A549 (cell line): ENCODE measurements around the gene SREBF1. TPM values are rescaled to one million over a fixed set of nuclear protein-coding genes. Genes with fewer than 3 reads are reported as not detected.

ENCODE experiments used
- ATAC-seq, 2 experiments: fragments of 200-7000 bp in 1 of 2; fragments of >200 bp in 1 of 2; cut with Nextera tagmentation in 1 of 2; cut with Tn5 transposase in 1 of 2; 3 replicates each; pipeline versions ENCODE4 v1.8.0 to v1.9.1; 2018 to 2020; ENCODE audit warnings: mild to moderate bottlenecking in 1 of 2, moderate library complexity in 1 of 2
- CTCF ChIA-PET: fragments of 300-600 bp; sonication (Branson Sonifier 250); formaldehyde crosslinking; extraction: SDS; loops from one replicate; lab custom pipeline; 2021; ENCODE audit warnings: antibody characterized with exemption, inconsistent platforms; lab: Yijun Ruan, JAX
- POLR2A ChIA-PET: fragments of 350-600 bp; formaldehyde crosslinking; extraction: SDS; loops from one replicate; lab custom pipeline; 2021; ENCODE audit warnings: antibody characterized with exemption, inconsistent platforms; lab: Yijun Ruan, JAX
- DNase-seq, 2 experiments: peaks; one replicate each; pipeline versions ENCODE4 v3.0.0 to v3.0.0-alpha.2; 2011 to 2016; ENCODE audit warnings: low read depth in 1 of 2, low spot score in 1 of 2
- FAIRE-seq: peaks from 2 replicates; lab custom pipeline; 2011; peaks lifted over from hg19 to GRCh38; lab: Jason Lieb, UNC
- H3K27ac ChIP-seq, 2 experiments: fragments of >200 bp; sonication (Bioruptor Twin); formaldehyde crosslinking; 3 replicates each; pipeline ENCODE4 v1.5.1; 2016 to 2017
- H3K4me1 ChIP-seq: fragments of >200 bp; sonication (Bioruptor Twin); formaldehyde crosslinking; 3 replicates; pipeline ENCODE4 v1.6.1; 2016
- H3K4me2 ChIP-seq: fragments of >200 bp; sonication (Bioruptor Twin); formaldehyde crosslinking; 3 replicates; pipeline ENCODE4 v1.6.1; 2016
- H3K4me3 ChIP-seq: fragments of >200 bp; sonication (Bioruptor Twin); formaldehyde crosslinking; 3 replicates; pipeline ENCODE4 v1.5.1; 2016
- H3K9me3 ChIP-seq: fragments of >200 bp; sonication (Bioruptor Twin); formaldehyde crosslinking; 3 replicates; pipeline ENCODE4 v1.6.1; 2016
- ATOH8 ChIP-seq: fragments of 250-450 bp; sonication (Bioruptor Pico); IDR thresholded peaks from 2 replicates; pipeline ENCODE4 v1.5.0; 2020; ENCODE audit warnings: low read depth, mild to moderate bottlenecking, moderate library complexity
- BHLHE40 ChIP-seq: IDR thresholded peaks from 2 replicates; pipeline ENCODE4 v1.6.1; 2012; ENCODE audit warnings: low read depth, low read length, inconsistent platforms
- CHD2 ChIP-seq: fragments of 150-350 bp; IDR thresholded peaks from 2 replicates; pipeline ENCODE4 v1.6.1; 2014; ENCODE audit warnings: low read length; ENCODE audit not compliant: partially characterized antibody
- EP300 ChIP-seq, 2 experiments: fragments of >200 bp; sonication (Bioruptor Twin); formaldehyde crosslinking; IDR thresholded peaks; 2 replicates in 1 of 2; 3 replicates in 1 of 2; pipeline ENCODE4 v1.6.1; 2016 to 2017
- FOSB ChIP-seq: fragments of 250-450 bp; sonication (Bioruptor Pico); IDR thresholded peaks from 2 replicates; pipeline ENCODE4 v1.5.0; 2020; ENCODE audit warnings: mild to moderate bottlenecking, moderate library complexity
- FOSL2 ChIP-seq, 2 experiments: fragments of 450-650 bp in 1 of 2; fragments of >200 bp in 1 of 2; sonication (Bioruptor Twin) in 1 of 2; formaldehyde crosslinking; IDR thresholded peaks; 2 replicates each; pipeline versions ENCODE4 v1.5.0 to v1.6.1; 2016 to 2020; ENCODE audit warnings: mild to moderate bottlenecking in 1 of 2, moderate library complexity in 1 of 2
- HEYL ChIP-seq: fragments of 250-450 bp; sonication (Bioruptor Pico); IDR thresholded peaks from 2 replicates; pipeline ENCODE4 v1.8.0; 2021; ENCODE audit warnings: mild to moderate bottlenecking, moderate library complexity
- HOXA7 ChIP-seq: fragments of 250-450 bp; sonication (Bioruptor Pico); IDR thresholded peaks from 2 replicates; pipeline ENCODE4 v1.5.0; 2020; ENCODE audit warnings: mild to moderate bottlenecking, moderate library complexity
- HOXB13 ChIP-seq: fragments of 250-450 bp; sonication (Bioruptor Pico); IDR thresholded peaks from 2 replicates; pipeline ENCODE4 v1.5.0; 2020; ENCODE audit warnings: low read depth, mild to moderate bottlenecking, moderate library complexity
- HOXB5 ChIP-seq: fragments of 250-450 bp; sonication (Bioruptor Pico); IDR thresholded peaks from 2 replicates; pipeline ENCODE4 v1.5.0; 2020; ENCODE audit warnings: mild to moderate bottlenecking, moderate library complexity
- JUN ChIP-seq, 2 experiments: fragments of >200 bp; sonication (Bioruptor Twin); formaldehyde crosslinking; IDR thresholded peaks; 2 replicates in 1 of 2; 3 replicates in 1 of 2; pipeline ENCODE4 v1.6.1; 2016 to 2017
- KDM1A ChIP-seq: fragments of 200-600 bp; sonication (generic); IDR thresholded peaks from 2 replicates; pipeline ENCODE4 v1.6.1; 2016; ENCODE audit warnings: low read depth, mild to moderate bottlenecking
- MAFK ChIP-seq: fragments of 450-650 bp; IDR thresholded peaks from 2 replicates; pipeline ENCODE4 v1.6.1; 2014; ENCODE audit not compliant: partially characterized antibody
- MYC ChIP-seq: IDR thresholded peaks from 2 replicates; pipeline ENCODE4 v1.6.1; 2012; ENCODE audit warnings: mild to moderate bottlenecking, inconsistent platforms, low read length, improper control_type of control experiment, borderline replicate concordance
- NPAS2 ChIP-seq: fragments of 250-450 bp; sonication (Bioruptor Pico); IDR thresholded peaks from 2 replicates; pipeline ENCODE4 v1.8.0; 2022; ENCODE audit warnings: mild to moderate bottlenecking, moderate library complexity, borderline replicate concordance
- POLR2A ChIP-seq: IDR thresholded peaks from 2 replicates; pipeline ENCODE4 v1.6.1; 2012; ENCODE audit warnings: mild to moderate bottlenecking, low read length
- TFCP2L1 ChIP-seq: fragments of 250-450 bp; sonication (Bioruptor Pico); IDR thresholded peaks from 2 replicates; pipeline ENCODE4 v1.5.0; 2021; ENCODE audit warnings: mild to moderate bottlenecking
- ZFP36 ChIP-seq: fragments of 450-650 bp; IDR thresholded peaks from 2 replicates; pipeline ENCODE4 v1.6.1; 2014; ENCODE audit warnings: borderline replicate concordance; ENCODE audit not compliant: partially characterized antibody
- ZNF302 ChIP-seq: fragments of 250-450 bp; sonication (Bioruptor Pico); IDR thresholded peaks from 2 replicates; pipeline ENCODE4 v1.9.0; 2021; ENCODE audit warnings: inconsistent platforms, mild to moderate bottlenecking, moderate library complexity
- WGBS: methylation state at CpG from one replicate; pipeline ENCODE4 v1.1.6; 2017; ENCODE audit errors: missing lambda C conversion rate; 5-methylcytosine and 5-hydroxymethylcytosine counted together
- polyA plus RNA-seq, 4 experiments: library from polyadenylated mRNA; depleted of rRNA in 3 of 4; stranded (reverse); fragments of >200 nt; fragmentation: RNase III in 1 of 4; extraction: RNeasy Plus Mini Kit Qiagen cat#74134 plus additional on column Dnase treatment in 1 of 4; gene quantifications; 2 replicates in 3 of 4; 3 replicates in 1 of 4; pipeline ENCODE4 v1.2.3, GENCODE V29; 2011 to 2017
- TF ChIP-seq, protein P1 (sequence below): fragments of 450-650 bp; IDR thresholded peaks from 2 replicates; pipeline ENCODE4 v1.6.1; 2014; ENCODE audit warnings: antibody characterized with exemption
- TF ChIP-seq, protein P2 (sequence below): fragments of >200 bp; sonication (Bioruptor Twin); formaldehyde crosslinking; IDR thresholded peaks from 3 replicates; pipeline ENCODE4 v1.6.1; 2016
- TF ChIP-seq, protein P3 (sequence below): fragments of 200-600 bp; sonication (generic); IDR thresholded peaks from 2 replicates; pipeline ENCODE4 v1.6.1; 2016; ENCODE audit warnings: antibody characterized with exemption, mild to moderate bottlenecking, moderate library complexity
- TF ChIP-seq, protein P4 (sequence below): IDR thresholded peaks from 2 replicates; pipeline ENCODE4 v1.6.1; 2012
- TF ChIP-seq, protein P5 (sequence below): IDR thresholded peaks from 2 replicates; pipeline ENCODE4 v1.6.1; 2012; ENCODE audit warnings: low read depth, borderline replicate concordance
- TF ChIP-seq, protein P6 (sequence below): fragments of >200 bp; sonication (Bioruptor Twin); formaldehyde crosslinking; IDR thresholded peaks from 2 replicates; pipeline ENCODE4 v1.6.1; 2016

The SREBF1 gene
- polyA plus RNA-seq, 2 of the 4 experiments (the other 2 are of a cell fraction), result 47.4 to 159 TPM

- TF ChIP-seq, protein P1, sequence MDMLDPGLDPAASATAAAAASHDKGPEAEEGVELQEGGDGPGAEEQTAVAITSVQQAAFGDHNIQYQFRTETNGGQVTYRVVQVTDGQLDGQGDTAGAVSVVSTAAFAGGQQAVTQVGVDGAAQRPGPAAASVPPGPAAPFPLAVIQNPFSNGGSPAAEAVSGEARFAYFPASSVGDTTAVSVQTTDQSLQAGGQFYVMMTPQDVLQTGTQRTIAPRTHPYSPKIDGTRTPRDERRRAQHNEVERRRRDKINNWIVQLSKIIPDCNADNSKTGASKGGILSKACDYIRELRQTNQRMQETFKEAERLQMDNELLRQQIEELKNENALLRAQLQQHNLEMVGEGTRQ, result peak; percentile 60
- TF ChIP-seq ZNF302 (no peak), EP300 (IDR thresholded peaks at IDR 0.05) (no peak; a peak in 2 of 5 replicates), CHD2 (no peak), KDM1A (peak; percentile 74; the same call in 1 of the 2 replicates), ZFP36 (peak; percentile 96), BHLHE40 (peak; percentile 37; the same call in 1 of the 2 replicates), TFCP2L1 (CRISPR knock-in tag) (peak; percentile 96), MAFK (no peak), ATOH8 (CRISPR knock-in tag) (no peak), MYC (peak; percentile 96), FOSL2 (IDR thresholded peaks at IDR 0.05) (no peak), FOSL2 (CRISPR knock-in tag; IDR thresholded peaks at IDR 0.05) (peak; percentile 73), JUN (IDR thresholded peaks at IDR 0.05) (peak; percentile 98 to 99)
- TF ChIP-seq, protein P2, sequence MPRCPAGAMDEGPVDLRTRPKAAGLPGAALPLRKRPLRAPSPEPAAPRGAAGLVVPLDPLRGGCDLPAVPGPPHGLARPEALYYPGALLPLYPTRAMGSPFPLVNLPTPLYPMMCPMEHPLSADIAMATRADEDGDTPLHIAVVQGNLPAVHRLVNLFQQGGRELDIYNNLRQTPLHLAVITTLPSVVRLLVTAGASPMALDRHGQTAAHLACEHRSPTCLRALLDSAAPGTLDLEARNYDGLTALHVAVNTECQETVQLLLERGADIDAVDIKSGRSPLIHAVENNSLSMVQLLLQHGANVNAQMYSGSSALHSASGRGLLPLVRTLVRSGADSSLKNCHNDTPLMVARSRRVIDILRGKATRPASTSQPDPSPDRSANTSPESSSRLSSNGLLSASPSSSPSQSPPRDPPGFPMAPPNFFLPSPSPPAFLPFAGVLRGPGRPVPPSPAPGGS, result peak; percentile 96
- TF ChIP-seq, protein P3, sequence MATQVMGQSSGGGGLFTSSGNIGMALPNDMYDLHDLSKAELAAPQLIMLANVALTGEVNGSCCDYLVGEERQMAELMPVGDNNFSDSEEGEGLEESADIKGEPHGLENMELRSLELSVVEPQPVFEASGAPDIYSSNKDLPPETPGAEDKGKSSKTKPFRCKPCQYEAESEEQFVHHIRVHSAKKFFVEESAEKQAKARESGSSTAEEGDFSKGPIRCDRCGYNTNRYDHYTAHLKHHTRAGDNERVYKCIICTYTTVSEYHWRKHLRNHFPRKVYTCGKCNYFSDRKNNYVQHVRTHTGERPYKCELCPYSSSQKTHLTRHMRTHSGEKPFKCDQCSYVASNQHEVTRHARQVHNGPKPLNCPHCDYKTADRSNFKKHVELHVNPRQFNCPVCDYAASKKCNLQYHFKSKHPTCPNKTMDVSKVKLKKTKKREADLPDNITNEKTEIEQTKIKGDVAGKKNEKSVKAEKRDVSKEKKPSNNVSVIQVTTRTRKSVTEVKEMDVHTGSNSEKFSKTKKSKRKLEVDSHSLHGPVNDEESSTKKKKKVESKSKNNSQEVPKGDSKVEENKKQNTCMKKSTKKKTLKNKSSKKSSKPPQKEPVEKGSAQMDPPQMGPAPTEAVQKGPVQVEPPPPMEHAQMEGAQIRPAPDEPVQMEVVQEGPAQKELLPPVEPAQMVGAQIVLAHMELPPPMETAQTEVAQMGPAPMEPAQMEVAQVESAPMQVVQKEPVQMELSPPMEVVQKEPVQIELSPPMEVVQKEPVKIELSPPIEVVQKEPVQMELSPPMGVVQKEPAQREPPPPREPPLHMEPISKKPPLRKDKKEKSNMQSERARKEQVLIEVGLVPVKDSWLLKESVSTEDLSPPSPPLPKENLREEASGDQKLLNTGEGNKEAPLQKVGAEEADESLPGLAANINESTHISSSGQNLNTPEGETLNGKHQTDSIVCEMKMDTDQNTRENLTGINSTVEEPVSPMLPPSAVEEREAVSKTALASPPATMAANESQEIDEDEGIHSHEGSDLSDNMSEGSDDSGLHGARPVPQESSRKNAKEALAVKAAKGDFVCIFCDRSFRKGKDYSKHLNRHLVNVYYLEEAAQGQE, result peak; percentile 53; the same call in 1 of the 2 replicates
- TF ChIP-seq, protein P4, sequence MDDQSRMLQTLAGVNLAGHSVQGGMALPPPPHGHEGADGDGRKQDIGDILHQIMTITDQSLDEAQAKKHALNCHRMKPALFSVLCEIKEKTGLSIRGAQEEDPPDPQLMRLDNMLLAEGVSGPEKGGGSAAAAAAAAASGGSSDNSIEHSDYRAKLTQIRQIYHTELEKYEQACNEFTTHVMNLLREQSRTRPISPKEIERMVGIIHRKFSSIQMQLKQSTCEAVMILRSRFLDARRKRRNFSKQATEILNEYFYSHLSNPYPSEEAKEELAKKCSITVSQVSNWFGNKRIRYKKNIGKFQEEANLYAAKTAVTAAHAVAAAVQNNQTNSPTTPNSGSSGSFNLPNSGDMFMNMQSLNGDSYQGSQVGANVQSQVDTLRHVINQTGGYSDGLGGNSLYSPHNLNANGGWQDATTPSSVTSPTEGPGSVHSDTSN, result no peak
- TF ChIP-seq, all 56 proteins: peak for 25
Observed at GRCh38 chr17:17836250-17836817, 452 bp downstream of the SREBF1 start (continued).

DNA sequence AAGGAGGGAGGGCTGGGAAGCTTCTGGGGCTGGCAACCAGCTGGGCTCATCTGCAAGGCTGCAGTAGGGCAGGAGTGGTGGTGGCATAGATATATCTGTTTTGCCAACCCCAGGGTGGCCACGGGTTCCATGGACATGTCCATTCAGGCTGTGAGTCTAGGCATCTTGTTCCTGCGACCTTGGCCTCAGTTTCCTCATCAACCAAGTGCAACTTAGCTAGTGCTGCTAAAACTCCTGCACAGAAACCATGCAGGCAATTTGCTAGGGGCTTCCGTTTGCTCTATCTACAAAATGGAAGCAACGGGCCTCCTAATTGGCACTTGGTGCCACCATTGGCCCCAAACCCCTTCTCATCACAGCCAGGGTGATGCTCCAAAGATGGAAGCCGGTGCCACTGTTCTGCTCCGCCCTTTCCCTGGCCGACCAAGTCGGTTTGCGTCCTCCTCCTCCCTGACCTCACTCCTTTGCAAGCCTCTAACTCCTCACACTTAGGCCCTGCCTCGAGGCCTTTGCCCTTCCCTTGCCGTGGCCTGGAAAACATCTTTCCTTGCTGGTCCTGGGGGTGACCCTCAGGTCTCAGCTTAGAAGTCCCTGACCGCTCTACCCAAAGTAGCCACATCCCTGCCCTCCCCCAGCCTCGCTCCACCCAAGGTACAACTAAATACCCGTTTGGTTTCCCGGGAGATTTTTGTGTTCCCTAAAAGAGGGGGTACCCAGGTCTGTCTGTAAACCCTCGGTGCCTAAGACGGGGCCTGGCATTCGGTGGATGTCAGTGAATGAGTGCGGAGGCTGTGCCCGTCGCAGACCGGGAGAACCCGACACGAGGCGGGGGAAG is 1.2 kb downstream of the SREBF1 start:
- Histone ChIP-seq H3K27ac (peak overlapping the region; percentile 98), H3K4me1 (peaks cover 82% of the 10 kb centered on the region), H3K4me2 (peak overlapping the region; percentile 93), H3K4me3 (peak overlapping the region; percentile 85), H3K9me3 (no peaks in the 10 kb centered on the region)
- DNase-seq, result no peak
- 17% methylated on average over 25 of the region's 25 CpGs for WGBS
- peak in 1 of 2 experiments; percentile 3; a peak in 3 of 6 replicates for ATAC-seq
- ChIA-PET POLR2A (interaction anchor here (0.5 to 5.7 kb wide), 26 partner anchors 9 to 348 kb away, joined by 3 to 105 read pairs (median 8); partner anchors contain the start of genes ALKBH5, ATPAF2, DRC3 and GID4), CTCF (interaction anchor here (0.8 to 22.1 kb wide), 14 partner anchors 8 to 198 kb away, joined by 3 to 402 read pairs (median 4); partner anchors contain the start of gene RAI1)
- no peak for FAIRE-seq
- peak; percentile 65; the same call in 1 of the 2 replicates for TF ChIP-seq HEYL (CRISPR knock-in tag)
- TF ChIP-seq POLR2A, result no peak
- TF ChIP-seq HOXB5, result peak; percentile 66; the same call in 1 of the 2 replicates
- TF ChIP-seq NPAS2 (CRISPR knock-in tag), result 0 out of 2 replicates have a peak, but pooled peaks have one; percentile 29
- TF ChIP-seq, protein P5, sequence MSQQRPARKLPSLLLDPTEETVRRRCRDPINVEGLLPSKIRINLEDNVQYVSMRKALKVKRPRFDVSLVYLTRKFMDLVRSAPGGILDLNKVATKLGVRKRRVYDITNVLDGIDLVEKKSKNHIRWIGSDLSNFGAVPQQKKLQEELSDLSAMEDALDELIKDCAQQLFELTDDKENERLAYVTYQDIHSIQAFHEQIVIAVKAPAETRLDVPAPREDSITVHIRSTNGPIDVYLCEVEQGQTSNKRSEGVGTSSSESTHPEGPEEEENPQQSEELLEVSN, result peak; percentile 98; the same call in 1 of the 2 replicates
- peak; percentile 87 for TF ChIP-seq HOXB13 (CRISPR knock-in tag)
- TF ChIP-seq FOSB (CRISPR knock-in tag), result 0 out of 2 replicates have a peak, but pooled peaks have one; percentile 60
- TF ChIP-seq, protein P6, sequence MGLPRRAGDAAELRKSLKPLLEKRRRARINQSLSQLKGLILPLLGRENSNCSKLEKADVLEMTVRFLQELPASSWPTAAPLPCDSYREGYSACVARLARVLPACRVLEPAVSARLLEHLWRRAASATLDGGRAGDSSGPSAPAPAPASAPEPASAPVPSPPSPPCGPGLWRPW, result no peak
- 0 out of 2 replicates have a peak, but pooled peaks have one; percentile 6 for TF ChIP-seq ATOH8 (CRISPR knock-in tag)
- TF ChIP-seq HOXA7 (CRISPR knock-in tag), result peak; percentile 56; the same call in 1 of the 2 replicates
